NCI-H128 (cell line): Measurements from ENCODE around the gene ZNF782.
"Not testable (repeated sequence)": the region's sequence is repeated elsewhere in the genome, so short reads cannot be mapped to it uniquely, and the experiment has no call there.

Source experiments
- DNase-seq: peaks from one replicate; lab custom pipeline; 2025; ENCODE audit not compliant: unreplicated experiment; lab: John Stamatoyannopoulos, UW

ZNF782 gene

GRCh38 chr9:96853781-96854650 is at the start of gene ZNF782:
TSS of gene ZNF782 (minus strand) at chr9:96854514. CDS start at chr9:96851961, 2,553 bp downstream.
- DNase-seq, result peak; percentile 95

- not testable (repeated sequence) for DNase-seq
Measured at GRCh38 chr9:96900010-96900409, 45.7 kb upstream of the ZNF782 start.

DNA sequence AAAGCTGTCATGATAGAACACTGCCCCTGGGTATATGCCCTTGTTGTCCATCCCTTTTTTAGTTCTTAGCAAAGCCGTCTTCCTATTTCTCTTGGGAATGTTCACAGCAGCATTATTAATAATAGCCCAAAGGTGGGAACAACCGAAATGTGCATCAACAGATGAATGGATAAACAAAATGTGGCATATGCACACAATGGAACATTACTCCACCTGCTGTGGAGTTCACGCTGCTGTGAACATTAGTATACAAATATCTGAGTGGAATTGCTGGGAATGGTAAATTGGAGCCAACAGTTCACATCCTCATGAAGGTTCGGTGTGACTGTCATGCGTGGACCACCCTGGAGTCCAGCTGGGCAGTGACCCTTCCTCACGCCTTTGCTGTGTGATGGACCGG is 37.8 kb upstream of the ZNF782 start:
- no peak for DNase-seq

DNA sequence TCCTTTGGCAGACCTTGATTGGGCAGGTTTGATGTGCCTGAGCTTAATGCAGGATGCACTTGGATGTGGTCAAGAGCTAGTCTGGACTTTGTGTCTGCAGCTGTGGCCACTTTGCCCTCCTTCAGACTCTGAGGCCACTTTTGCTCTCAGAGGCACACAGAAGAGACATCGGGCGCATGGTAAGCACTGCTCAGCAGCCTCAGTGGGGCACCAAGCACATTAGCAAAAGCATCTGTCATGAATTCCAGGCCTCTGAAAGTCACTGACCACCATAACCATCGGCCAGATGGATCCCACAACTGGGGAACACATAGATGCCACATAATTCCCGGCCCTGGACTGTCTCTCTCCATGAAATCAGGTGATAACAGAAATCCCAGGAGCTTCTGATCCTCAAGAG is 34.3 kb upstream of the ZNF782 start:
- no peak for DNase-seq

- DNase-seq, result no peak
Measured at GRCh38 chr9:96885424-96885823, 31.1 kb upstream of the ZNF782 start.

DNA sequence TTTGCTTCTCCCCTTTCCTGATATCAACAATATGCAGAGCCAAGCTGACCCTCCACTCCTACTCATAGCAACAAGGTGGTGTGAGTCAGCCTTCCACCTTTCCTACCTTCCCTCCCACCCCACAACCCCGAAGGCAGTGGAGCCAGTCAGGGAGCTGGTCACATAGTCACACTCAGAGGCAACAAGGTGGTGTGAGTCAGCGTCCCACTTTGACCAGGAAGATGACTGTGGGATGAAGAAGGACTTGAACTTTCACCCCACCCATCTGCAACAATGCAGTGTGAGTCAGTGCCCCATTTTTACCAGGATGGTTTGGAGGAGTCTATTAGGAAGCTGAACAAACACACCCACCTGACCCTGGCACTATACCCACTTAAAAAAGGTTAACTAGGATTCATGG is 30.1 kb upstream of the ZNF782 start:
- DNase-seq, result no peak

GRCh38 chr9:96883922-96884321 is 29.6 kb upstream of the ZNF782 start:
- DNase-seq, result no peak

DNA sequence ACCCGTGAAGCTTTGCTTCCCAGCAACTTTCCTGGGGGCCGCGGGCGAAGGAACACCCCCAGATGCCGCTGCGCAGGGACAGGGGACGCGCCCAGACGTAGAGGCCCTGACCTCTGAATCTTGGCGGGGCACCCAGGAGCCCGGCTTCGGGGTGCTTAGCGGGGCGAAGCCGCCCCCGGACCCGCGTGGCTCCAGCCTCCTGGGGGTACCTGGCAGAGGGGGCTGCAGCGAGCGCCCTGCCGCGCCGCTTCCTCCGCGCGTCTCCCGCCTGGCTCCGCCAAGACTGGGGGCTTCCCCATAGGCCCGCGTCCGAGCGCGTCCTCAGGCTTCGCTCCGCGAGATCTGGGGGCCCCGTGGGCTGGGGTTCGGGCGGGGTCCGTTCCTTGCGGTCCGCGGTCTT is 23.0 kb upstream of the ZNF782 start:
- no peak for DNase-seq

DNA sequence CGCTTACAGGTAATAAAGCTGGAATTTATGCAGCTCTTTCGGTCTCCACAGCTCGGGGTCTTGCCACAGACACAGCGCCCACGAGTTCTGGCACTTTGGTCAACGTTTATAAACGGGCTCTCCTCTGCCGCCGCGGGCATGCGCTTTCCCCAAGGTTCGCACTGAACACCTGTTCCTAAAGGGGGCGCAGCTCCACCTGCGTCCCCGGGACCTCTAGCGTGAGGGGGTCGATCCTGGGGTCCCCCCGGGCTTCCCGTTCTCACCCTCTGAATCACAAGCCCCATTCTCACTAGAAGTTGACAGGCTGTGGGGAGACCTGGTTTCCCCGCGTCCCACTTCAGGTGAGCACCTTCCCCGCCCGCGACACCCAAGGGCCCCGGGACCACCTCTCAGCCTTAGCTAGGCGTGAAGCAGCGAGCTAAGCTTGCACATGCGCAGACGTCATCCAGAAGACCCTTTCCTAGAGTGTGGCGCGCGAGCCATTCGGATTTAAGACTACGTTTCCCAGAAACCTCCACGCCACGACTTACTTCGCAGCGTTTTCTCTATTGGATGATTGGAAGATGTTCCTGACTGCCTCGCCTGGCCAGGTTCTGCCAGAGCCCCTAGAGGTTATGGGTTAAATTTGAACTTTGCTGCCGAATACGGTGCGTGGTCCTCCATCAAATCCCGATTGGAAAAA is 21.3 kb upstream of the ZNF782 start:
- DNase-seq, result peak; percentile 95

DNA sequence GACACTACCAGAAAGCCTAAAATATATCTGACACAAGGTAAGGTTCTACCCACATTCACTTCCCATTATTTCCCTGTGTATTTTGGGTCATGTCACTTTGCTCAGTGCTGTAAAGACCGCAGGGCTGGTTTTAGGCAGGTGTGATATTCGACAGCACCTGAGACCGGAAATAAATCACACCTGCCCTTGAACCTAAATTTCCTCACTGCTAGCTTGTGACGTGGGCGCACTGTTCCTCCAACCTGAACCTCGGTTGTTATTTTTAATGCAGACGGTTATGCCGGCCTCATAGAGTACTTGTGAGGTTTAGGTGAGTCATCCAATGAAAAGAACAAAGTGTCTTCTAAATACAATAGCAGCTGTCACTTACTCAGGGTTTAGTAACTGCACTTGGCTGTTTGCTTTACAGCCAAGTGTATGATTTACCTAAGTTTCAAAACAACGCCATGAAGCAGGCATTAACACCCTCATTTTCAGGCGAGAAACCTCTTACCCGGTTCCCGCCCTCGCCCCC is 20.7 kb upstream of the ZNF782 start:
- DNase-seq, result peak; percentile 46

DNA sequence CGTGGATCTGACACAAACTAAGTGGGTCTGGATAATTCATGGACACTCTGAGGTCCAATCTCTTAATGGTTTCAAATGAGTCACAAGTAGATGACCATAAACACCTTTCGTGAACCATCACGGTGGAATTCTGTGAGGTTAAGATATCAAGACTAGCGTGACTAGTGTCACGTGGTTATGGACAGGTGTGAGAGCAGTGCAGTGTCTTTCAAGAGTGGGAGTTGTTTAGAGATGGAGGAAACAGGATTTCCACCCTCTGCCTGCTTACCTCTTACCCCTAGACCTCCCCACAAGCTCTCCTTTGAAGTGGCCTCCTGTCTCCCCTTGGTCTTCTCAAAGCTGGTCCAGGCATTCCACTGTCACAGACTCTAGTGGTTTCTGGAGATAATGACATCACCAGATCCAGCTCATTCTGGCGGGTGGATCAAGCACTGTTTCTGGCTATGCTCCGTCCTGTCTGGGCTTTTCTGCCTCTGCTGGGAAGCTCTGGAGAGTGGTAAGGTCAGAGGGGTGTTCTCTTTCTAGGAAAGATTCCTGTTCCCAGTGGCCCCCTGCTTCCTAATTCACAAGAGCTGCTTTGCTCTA is 20.0 kb upstream of the ZNF782 start:
- no peak for DNase-seq

GRCh38 chr9:96871176-96871575 is 16.9 kb upstream of the ZNF782 start:
- no peak for DNase-seq

DNA sequence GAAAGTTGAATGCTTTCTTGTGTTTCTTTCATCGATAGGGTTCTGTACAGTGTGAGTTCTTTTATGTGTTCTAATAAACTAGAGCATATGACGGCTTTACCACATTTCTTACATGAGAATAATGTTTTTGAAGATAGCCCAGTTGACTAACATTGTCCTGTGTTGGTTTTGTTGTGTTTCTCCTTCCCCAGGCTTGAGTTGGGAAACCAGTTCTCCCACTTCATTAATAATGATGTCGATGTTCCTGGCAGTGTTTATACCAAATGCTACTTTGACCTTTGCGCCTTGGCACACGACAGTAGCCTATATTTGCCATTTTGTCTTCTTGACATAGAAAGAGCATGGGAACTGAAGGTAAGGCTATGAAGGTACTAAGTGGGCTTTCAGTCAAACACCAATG is 14.4 kb upstream of the ZNF782 start:
- DNase-seq, result no peak

- no peak for DNase-seq
Measured at GRCh38 chr9:96867079-96867804, 12.9 kb upstream of the ZNF782 start.

- DNase-seq, result not testable (repeated sequence)
Measured at GRCh38 chr9:96865240-96865639, 10.9 kb upstream of the ZNF782 start.

- no peak for DNase-seq
Measured at GRCh38 chr9:96859461-96860198, 5.3 kb upstream of the ZNF782 start.

- DNase-seq, result no peak
Measured at GRCh38 chr9:96858670-96859069, 4.4 kb upstream of the ZNF782 start.

DNA sequence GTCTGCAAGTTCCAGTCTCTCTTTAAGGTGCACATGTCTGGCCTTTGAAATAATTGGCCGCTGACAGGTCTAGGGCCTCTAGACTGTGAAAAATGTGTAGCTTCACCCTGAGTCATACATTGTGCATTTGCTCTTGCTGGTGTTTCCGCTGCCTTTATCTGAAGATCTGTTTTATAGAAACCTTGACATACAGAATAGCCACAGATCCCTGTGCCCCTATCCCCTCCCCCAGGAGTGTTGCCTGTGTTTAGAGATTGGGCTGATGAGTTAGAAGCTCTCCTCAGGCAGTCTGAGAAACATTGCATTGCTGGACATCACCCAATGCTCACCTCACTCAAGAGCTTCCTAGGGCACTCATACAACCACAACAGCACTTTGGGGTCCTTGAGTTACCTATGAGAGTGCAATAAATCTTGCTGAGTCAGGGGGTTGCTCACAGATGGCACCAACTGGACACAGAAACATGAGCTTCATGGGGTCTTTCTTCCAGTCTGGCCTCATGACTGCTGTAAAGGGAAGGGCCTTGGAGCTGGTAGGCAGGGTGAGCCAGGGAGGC is 3.8 kb upstream of the ZNF782 start:
- no peak for DNase-seq

GRCh38 chr9:96856363-96857286 is 2.3 kb upstream of the ZNF782 start:
- peak; percentile 31 for DNase-seq
